DMS53 (cell line): ENCODE measurements around the gene PSMA6.

ENCODE experiments used
- DNase-seq: peaks from one replicate; lab custom pipeline; 2025; lab: John Stamatoyannopoulos, UW

PSMA6 gene

DNA sequence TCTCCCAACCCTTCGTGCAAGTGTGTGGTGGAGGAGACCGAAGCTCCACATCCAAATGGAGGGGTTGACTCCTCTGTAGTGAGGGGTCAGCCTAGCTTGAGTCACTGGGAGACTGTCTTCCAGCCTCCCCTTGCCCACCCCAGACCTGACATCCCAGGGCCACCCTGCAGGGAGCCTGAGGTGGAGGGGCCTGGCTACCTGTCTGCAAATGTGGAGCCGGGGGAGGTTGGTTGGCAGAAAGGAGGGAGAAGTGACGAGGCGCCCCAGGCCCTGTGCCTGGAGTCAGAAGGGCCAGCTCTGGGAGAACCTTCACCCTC lies 74.8 kb downstream of the PSMA6 start:
- DNase-seq, result no peak
